ENCODE data around the gene ACTR1B. TPM values are rescaled to one million over a fixed set of nuclear protein-coding genes. Genes with fewer than 3 reads are reported as not detected.
A peak's percentile ranks its signal among the peaks of the same experiment; 100 is the strongest.

Gene ACTR1B
- total RNA-seq, 4 donors from 2014 or later = 62.3 to 95.6 (median 88.4) TPM

- TF ChIP-seq EP300 (IDR thresholded peaks at IDR 0.05) (no peak), CTCF (IDR thresholded peaks at IDR 0.05) (no peak), POLR2A (IDR thresholded peaks at IDR 0.05) (peak in 1 of 2 donors; percentile 38), POLR2AphosphoS5 (IDR thresholded peaks at IDR 0.05) (no peak)
- Histone ChIP-seq H3K9me3 (no peaks in the 10 kb centered on the region), H3K4me3 (peak overlapping the region; percentile 71 to 91), H3K36me3 (peaks cover 0 to 22% of the 10 kb centered on the region in 2 donors), H3K27ac (peak overlapping the region; percentile 75 to 99 (median 98)), H3K27me3 (no peaks in the 10 kb centered on the region), H3K4me1 (peaks cover 0 to 40% (median 26%) of the 10 kb centered on the region in 3 donors)
- no peak for ATAC-seq
- no CpG with 5 or more reads among the region's 46 CpGs for WGBS, 2 donors (ENCODE audit: low coverage in 1 of 2)
These were observed 250 bp downstream of the ACTR1B start for GRCh38 chr2:97663626-97663961.

GRCh38 chr2:97662895-97663625 lies 784 bp downstream of the ACTR1B start:
- Histone ChIP-seq H3K27ac (peak overlapping the region; percentile 75 to 99 (median 98)), H3K36me3 (peaks cover 0 to 27% of the 10 kb centered on the region in 2 donors), H3K27me3 (no peaks in the 10 kb centered on the region), H3K9me3 (no peaks in the 10 kb centered on the region), H3K4me1 (peaks cover 0 to 40% (median 26%) of the 10 kb centered on the region in 3 donors), H3K4me3 (peak overlapping the region; percentile 71 to 91)
- ATAC-seq = peak; percentile 47
- WGBS, 2 donors (ENCODE audit: low coverage in 1 of 2) = 0% methylated on average over 5 of the region's 24 CpGs; no CpG with 5 or more reads in 1 of the 2 donors
- TF ChIP-seq POLR2A (IDR thresholded peaks at IDR 0.05) (no peak), CTCF (IDR thresholded peaks at IDR 0.05) (no peak), EP300 (IDR thresholded peaks at IDR 0.05) (no peak), POLR2AphosphoS5 (IDR thresholded peaks at IDR 0.05) (peak; percentile 69)

- H3K4me1 ChIP-seq = peaks cover 0 to 40% (median 26%) of the 10 kb centered on the region in 3 donors
- no peak for ATAC-seq
- peaks cover 0 to 34% of the 10 kb centered on the region in 2 donors for H3K36me3 ChIP-seq
- peak overlapping the region; percentile 71 to 91 for H3K4me3 ChIP-seq
- no peaks in the 10 kb centered on the region for H3K9me3 ChIP-seq
- TF ChIP-seq POLR2A (IDR thresholded peaks at IDR 0.05) (no peak), CTCF (IDR thresholded peaks at IDR 0.05) (no peak), POLR2AphosphoS5 (IDR thresholded peaks at IDR 0.05) (no peak), EP300 (IDR thresholded peaks at IDR 0.05) (no peak)
- WGBS, 2 donors (ENCODE audit: low coverage in 1 of 2) = 29 to 43% methylated on average over 5 to 6 of the region's 12 CpGs
- H3K27ac ChIP-seq = peak overlapping the region; percentile 75 to 99 (median 98)
- no peaks in the 10 kb centered on the region for H3K27me3 ChIP-seq
These were observed 1.4 kb downstream of the ACTR1B start for GRCh38 chr2:97662386-97662894.

GRCh38 chr2:97661927-97662326 lies 1.9 kb downstream of the ACTR1B start:
- Histone ChIP-seq H3K4me1 (peaks cover 0 to 40% (median 26%) of the 10 kb centered on the region in 3 donors), H3K9me3 (no peaks in the 10 kb centered on the region), H3K27me3 (no peaks in the 10 kb centered on the region), H3K27ac (peak overlapping the region in 2 of 4 donors; percentile 97 to 99), H3K36me3 (peaks cover 0 to 39% of the 10 kb centered on the region in 2 donors), H3K4me3 (peak overlapping the region in 1 of 2 donors; percentile 91)
- WGBS, 2 donors (ENCODE audit: low coverage in 1 of 2) = 88 to 95% methylated on average over 1 to 4 of the region's 6 CpGs
- TF ChIP-seq EP300 (IDR thresholded peaks at IDR 0.05) = no peak
- TF ChIP-seq CTCF (IDR thresholded peaks at IDR 0.05) = no peak
- TF ChIP-seq POLR2AphosphoS5 (IDR thresholded peaks at IDR 0.05) = no peak
- no peak for TF ChIP-seq POLR2A (IDR thresholded peaks at IDR 0.05)
- no peak for ATAC-seq

All from gastroesophageal sphincter (tissue), 4 donors.